HPDE6-E6E7 (cell line): ENCODE data around the gene CST6.

Experiments
- DNase-seq: peaks from one replicate; pipeline ENCODE4 v3.0.0; 2011; ENCODE audit warnings: missing footprints; ENCODE audit errors: extremely low spot score

Gene CST6

GRCh38 chr11:66011785-66012303 lies at the start of gene CST6:
TSS of gene CST6 (plus strand) at chr11:66012008. CDS start at chr11:66012045, 37 bp downstream.
- DNase-seq: no peak

DNA sequence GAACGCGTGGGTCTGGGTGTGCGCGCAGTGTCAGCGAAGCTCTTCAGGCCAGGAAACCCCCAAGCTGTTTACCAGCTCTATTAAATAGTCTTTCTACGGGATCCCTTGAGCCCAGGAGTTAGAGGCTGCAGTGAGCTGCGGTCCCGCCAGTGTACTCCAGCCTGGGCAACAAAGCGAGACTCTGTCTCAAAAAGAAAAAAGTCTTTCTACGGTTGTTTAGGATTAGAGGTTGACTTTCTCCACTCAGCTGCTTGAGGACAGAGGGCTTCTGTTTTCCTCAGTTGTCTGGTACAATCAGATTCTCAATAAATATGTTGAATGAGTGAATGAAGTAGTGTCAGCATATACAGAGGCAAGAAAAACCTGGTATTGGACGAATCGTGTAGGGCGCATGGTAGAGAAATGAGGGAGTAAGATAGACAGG lies 49.7 kb upstream of the CST6 start:
- no peak for DNase-seq

DNA sequence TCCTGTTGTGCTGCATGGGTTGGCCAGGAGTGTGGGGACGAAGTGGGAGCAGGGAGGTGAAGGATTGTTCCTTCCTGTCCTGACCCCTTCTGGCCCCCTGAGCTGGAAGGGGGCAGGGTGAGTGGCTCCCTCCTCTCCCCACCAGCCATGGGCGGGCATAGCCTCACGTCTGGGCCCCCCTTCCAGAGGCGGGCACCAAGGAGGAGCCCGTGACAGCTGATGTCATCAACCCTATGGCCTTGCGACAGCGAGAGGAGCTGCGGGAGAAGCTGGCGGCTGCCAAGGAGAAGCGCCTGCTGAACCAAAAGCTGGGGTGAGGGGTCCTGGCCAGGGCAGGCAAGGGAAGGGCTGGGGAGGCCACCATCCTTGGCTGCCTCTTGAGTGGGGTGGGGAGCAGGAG lies 46.9 kb upstream of the CST6 start:
- DNase-seq: no peak

DNA sequence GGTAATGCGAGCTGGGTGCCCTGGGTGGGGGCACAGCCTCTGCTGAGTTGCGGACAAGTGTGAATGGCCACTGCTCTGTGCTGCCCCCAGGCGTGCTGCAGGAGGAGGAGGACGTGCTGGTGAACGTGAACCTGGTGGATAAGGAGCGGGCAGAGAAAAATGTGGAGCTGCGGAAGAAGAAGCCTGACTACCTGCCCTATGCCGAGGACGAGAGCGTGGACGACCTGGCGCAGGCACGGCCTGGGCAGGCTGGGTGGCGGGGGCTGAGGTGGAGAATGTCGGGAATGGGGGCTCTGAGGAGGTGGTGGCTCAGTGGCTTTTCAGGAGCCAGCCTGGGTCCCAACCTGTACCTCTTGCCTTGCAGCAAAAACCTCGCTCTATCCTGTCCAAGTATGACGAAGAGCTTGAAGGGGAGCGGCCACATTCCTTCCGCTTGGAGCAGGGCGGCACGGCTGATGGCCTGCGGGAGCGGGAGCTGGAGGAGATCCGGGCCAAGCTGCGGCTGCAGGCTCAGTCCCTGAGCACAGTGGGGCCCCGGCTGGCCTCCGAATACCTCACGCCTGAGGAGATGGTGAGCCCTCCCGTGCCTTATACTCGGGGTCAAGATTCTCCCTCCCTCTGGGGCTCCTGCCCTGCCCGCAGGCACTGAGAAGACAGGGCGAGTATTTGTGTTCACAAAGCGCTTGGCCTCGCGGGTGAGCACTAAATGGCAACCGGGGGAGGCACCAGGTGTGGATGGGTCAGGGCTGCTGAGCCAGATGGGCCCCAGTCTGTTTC lies 45.6 kb upstream of the CST6 start:
- no peak for DNase-seq

- no peak for DNase-seq
Measured at GRCh38 chr11:65967329-65967934, 44.4 kb upstream of the CST6 start.

- no peak for DNase-seq
Measured at GRCh38 chr11:65968600-65969482, 43.0 kb upstream of the CST6 start.

DNA sequence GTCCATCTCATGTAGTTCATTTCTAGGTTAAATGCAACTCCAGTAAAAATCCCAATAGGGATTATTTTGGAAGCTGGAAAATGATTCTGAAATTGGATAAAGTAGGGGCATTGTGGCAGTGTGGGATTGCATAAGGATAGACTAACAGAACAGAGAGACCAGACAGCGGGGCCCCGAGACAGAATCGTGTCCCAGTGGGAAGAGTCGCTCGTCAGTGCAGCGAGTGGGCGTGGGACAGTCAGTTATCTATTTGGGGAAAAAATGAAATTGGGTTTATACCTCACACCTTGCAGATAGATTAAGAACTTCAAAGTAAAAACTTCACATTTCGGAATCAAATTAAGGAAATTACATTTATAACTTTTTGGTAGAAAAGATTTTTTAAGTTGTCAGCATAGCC lies 39.7 kb upstream of the CST6 start:
- DNase-seq: no peak

- DNase-seq: peak; percentile 74
Measured at GRCh38 chr11:65973439-65974110, 38.2 kb upstream of the CST6 start.

DNA sequence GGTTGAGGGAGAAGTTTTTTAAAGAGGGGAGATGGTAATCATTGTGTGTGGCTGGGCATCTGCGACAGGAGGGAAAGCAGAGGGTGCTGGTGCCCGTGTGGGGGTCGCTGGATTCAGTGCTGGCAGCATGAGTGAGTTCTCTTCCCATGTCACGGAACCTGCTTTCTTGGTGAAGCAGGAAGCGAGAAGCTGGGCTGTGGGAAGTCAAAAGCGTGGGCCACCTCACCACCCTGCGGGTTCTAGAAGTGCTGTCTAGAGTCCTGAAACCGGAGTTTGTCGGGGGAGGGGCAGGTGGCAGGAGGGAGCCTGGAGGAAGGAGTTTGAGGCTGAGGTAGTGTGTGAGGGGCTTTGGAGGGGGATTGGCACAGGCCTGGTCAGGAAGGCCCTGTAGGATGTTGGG lies 36.0 kb upstream of the CST6 start:
- DNase-seq: no peak

DNA sequence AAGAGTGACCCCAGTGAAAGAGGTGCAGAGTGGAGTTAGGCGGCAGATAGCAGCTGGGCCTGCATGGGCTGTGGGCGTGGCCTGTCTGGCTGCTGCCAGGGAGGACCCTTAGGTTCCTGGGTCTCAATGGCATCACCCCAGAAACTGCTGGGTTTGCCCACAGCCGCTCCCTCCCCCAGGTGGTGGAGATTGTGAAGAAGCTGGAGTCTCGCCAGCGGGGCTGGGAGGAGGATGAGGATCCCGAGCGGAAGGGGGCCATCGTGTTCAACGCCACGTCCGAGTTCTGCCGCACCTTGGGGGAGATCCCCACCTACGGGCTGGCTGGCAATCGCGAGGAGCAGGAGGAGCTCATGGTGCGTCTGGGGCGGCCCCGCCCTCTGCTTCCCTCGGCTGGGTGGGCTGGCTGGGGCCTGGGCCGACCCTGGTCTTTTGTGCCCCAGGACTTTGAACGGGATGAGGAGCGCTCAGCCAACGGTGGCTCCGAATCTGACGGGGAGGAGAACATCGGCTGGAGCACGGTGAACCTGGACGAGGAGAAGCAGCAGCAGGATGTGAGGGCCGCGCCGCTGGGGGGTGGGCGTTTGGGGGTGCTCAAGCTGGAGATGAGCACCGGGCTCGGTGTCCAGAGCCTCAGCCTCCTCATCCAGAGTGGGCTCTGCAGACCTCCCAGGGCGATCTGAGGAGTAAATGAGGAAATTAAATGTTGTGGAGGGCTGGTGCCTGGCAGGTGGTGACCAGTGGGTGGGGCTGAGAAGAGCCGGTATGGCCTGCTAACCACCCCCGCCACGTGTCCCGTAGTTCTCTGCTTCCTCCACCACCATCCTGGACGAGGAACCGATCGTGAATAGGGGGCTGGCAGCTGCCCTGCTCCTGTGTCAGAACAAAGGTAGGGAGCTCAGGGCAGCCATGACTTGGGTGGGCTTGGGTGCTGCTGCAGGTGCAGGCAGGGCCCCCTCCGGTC lies 35.3 kb upstream of the CST6 start:
- DNase-seq: no peak

GRCh38 chr11:65977621-65978390 lies 34.0 kb upstream of the CST6 start:
- no peak for DNase-seq

- DNase-seq: no peak
Measured at GRCh38 chr11:65978391-65979238, 33.2 kb upstream of the CST6 start.

GRCh38 chr11:65979261-65979759 lies 32.5 kb upstream of the CST6 start:
- DNase-seq: no peak

- no peak for DNase-seq
Measured at GRCh38 chr11:65981101-65981740, 30.6 kb upstream of the CST6 start.

DNA sequence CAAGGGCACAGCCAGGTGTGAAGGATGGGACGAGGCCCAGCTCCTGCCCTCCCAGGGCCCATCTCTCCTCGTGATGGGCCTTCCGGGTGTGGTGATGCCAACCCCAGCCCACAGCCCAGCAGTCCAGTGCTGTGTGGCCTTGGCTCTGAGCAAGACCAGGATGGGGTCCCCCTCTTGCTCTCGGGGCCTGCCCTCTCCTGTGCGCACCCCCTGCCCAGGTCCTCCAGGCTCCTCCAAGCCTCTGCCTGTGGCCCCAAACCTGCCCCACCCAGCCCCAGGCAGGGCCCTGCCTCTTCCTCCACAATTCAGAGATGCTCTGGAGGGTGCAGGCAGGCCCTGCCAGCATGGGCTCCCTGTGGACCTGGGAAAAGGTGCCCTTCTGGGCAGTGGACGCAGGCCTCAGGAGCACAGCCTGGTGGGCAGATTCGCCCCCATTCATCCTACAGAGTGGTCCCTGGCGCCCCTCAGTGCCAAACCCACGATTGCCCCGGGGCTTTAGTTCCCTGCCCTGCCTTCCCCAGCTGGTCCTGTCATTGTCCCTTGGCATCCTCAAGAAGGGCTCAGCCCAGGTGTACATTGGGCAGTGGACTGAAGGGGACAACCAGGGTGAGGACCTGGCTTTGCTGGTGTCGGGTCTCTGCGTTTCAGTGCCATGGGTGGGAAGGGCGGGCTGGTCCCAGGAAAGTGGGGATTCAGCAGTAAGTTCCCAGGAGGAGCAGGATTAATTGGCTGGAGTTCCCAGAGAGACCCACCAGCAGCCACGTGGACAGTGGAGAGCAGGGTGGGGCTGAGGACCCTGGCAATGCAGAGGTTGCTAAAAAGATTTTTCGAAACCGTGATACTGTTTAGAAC lies 29.6 kb upstream of the CST6 start:
- no peak for DNase-seq

- no peak for DNase-seq
Measured at GRCh38 chr11:65982824-65983588, 28.8 kb upstream of the CST6 start.
